ENCODE measurements around the gene SLC39A12.
"Not testable (repeated sequence)": the region's sequence is repeated elsewhere in the genome, so short reads cannot be mapped to it uniquely, and the experiment has no call there.

The SLC39A12 gene

DNA sequence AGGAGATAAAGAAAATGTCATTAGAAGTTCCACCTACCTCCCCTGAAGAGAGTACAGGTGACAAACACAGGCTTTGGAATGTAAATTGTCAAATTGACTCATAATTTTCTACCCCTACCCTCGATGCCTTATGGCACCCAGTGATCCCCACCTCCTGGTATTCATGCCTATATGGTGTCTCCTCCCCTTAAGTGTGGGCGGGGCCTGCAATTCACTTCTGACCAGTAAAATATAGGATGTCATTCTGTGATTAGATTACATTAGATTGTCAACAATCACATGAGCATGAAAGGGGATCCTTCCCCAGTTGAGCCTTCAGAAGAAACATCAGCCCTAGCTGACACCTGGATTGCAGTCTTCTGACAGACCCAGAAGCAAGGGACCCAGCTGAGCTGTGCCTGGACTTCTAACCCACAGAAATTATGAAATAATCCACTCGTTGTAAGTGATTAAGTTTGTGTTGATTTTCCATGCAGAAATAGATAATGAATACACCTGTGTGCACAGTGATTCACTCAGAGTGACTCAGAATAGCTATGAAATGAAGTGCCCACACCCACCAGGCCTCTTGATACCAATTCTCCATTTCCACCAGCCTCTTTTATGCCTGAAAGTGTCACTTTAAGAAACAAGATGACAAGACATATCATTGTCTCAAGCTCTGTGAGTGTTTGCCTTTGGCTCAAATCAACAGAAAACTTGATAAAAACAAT, 8.5 kb upstream of the SLC39A12 start:
- no peaks in the 10 kb centered on the region for H3K27me3 ChIP-seq (ENCODE audit: control insufficient read depth, insufficient read depth, low read length)
- H3K9me3 ChIP-seq (ENCODE audit: control insufficient read depth, low read length), result no peaks in the 10 kb centered on the region
- no peak overlapping the region for H3K4me3 ChIP-seq (ENCODE audit: low read depth, low read length)
- H3K79me2 ChIP-seq, result no peaks in the 10 kb centered on the region
- H3K9ac ChIP-seq, result no peak overlapping the region
- H3K36me3 ChIP-seq (ENCODE audit: control insufficient read depth, insufficient read depth, low read length), result no peaks in the 10 kb centered on the region
- H3K4me1 ChIP-seq, result no peaks in the 10 kb centered on the region
- no peak overlapping the region for H3K4me2 ChIP-seq (ENCODE audit: low read length)
- H2AFZ ChIP-seq, result no peak overlapping the region
- no peak overlapping the region for H3K27ac ChIP-seq
- TF ChIP-seq CTCF (IDR thresholded peaks at IDR 0.05), result no peak

- H3K4me3 ChIP-seq (ENCODE audit: low read depth, low read length); H3K9me3 ChIP-seq (ENCODE audit: control insufficient read depth, low read length); H3K36me3 ChIP-seq (ENCODE audit: control insufficient read depth, insufficient read depth, low read length); H3K4me2 ChIP-seq (ENCODE audit: low read length); H3K9ac ChIP-seq; H3K79me2 ChIP-seq; H3K27ac ChIP-seq; H2AFZ ChIP-seq; H3K4me1 ChIP-seq; H3K27me3 ChIP-seq (ENCODE audit: control insufficient read depth, insufficient read depth, low read length): not testable (repeated sequence)
These were observed 1.4 kb upstream of the SLC39A12 start for GRCh38 chr10:17950269-17950668.

GRCh38 chr10:17950726-17951125, 992 bp upstream of the SLC39A12 start:
- Histone ChIP-seq H3K4me3 (ENCODE audit: low read depth, low read length) (no peak overlapping the region), H3K9ac (no peak overlapping the region), H3K27me3 (ENCODE audit: control insufficient read depth, insufficient read depth, low read length) (no peaks in the 10 kb centered on the region), H3K9me3 (ENCODE audit: control insufficient read depth, low read length) (no peaks in the 10 kb centered on the region), H3K79me2 (no peaks in the 10 kb centered on the region), H2AFZ (no peak overlapping the region), H3K36me3 (ENCODE audit: control insufficient read depth, insufficient read depth, low read length) (no peaks in the 10 kb centered on the region), H3K27ac (no peak overlapping the region), H3K4me2 (ENCODE audit: low read length) (no peak overlapping the region), H3K4me1 (no peaks in the 10 kb centered on the region)
- TF ChIP-seq CTCF (IDR thresholded peaks at IDR 0.05), result no peak

DNA sequence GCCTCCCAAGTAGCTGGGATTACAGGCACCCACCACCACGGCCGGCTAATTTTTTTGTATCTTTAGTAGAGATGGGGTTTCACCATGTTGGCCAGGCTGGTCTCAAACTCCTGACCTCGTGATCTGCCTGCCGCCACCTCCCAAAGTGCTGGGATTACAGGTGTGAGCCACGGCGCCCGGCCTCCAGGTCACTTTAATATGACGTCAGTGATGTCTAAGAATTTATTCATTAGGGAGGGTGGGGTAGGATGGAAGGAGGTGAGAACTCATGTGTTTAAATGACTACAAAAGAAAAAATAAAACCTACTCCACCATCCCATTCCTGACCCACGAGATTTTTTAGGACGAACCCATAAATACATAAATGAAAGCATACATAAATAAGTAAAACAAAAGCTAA, 2.7 kb downstream of the SLC39A12 start:
- H2AFZ ChIP-seq; H3K4me2 ChIP-seq (ENCODE audit: low read length); H3K4me1 ChIP-seq; H3K27me3 ChIP-seq (ENCODE audit: control insufficient read depth, insufficient read depth, low read length); H3K36me3 ChIP-seq (ENCODE audit: control insufficient read depth, insufficient read depth, low read length); H3K27ac ChIP-seq; H3K4me3 ChIP-seq (ENCODE audit: low read depth, low read length); H3K9ac ChIP-seq; H3K9me3 ChIP-seq (ENCODE audit: control insufficient read depth, low read length); H3K79me2 ChIP-seq: not testable (repeated sequence)

GRCh38 chr10:17954861-17955260, 3.1 kb downstream of the SLC39A12 start:
- H3K4me2 ChIP-seq (ENCODE audit: low read length), result no peak overlapping the region
- H3K4me3 ChIP-seq (ENCODE audit: low read depth, low read length), result no peak overlapping the region
- H3K27me3 ChIP-seq (ENCODE audit: control insufficient read depth, insufficient read depth, low read length), result no peaks in the 10 kb centered on the region
- H2AFZ ChIP-seq, result no peak overlapping the region
- H3K36me3 ChIP-seq (ENCODE audit: control insufficient read depth, insufficient read depth, low read length), result no peaks in the 10 kb centered on the region
- no peaks in the 10 kb centered on the region for H3K79me2 ChIP-seq
- no peak for TF ChIP-seq CTCF (IDR thresholded peaks at IDR 0.05)
- H3K9ac ChIP-seq, result no peak overlapping the region
- H3K9me3 ChIP-seq (ENCODE audit: control insufficient read depth, low read length), result no peaks in the 10 kb centered on the region
- H3K27ac ChIP-seq, result no peak overlapping the region
- H3K4me1 ChIP-seq, result no peaks in the 10 kb centered on the region

GRCh38 chr10:17958049-17958448, 6.3 kb downstream of the SLC39A12 start:
- Histone ChIP-seq H3K9ac (no peak overlapping the region), H3K79me2 (no peaks in the 10 kb centered on the region), H3K27me3 (ENCODE audit: control insufficient read depth, insufficient read depth, low read length) (no peaks in the 10 kb centered on the region), H3K36me3 (ENCODE audit: control insufficient read depth, insufficient read depth, low read length) (no peaks in the 10 kb centered on the region), H3K9me3 (ENCODE audit: control insufficient read depth, low read length) (no peaks in the 10 kb centered on the region), H3K4me1 (no peaks in the 10 kb centered on the region), H3K4me3 (ENCODE audit: low read depth, low read length) (no peak overlapping the region), H3K27ac (no peak overlapping the region), H3K4me2 (ENCODE audit: low read length) (no peak overlapping the region), H2AFZ (no peak overlapping the region)
- no peak for TF ChIP-seq CTCF (IDR thresholded peaks at IDR 0.05)
